GM21447 (cell line): ENCODE results near the gene LIMA1.
A peak's percentile ranks its signal among the peaks of the same experiment; 100 is the strongest.
"Not testable (repeated sequence)": the region's sequence is repeated elsewhere in the genome, so short reads cannot be mapped to it uniquely, and the experiment has no call there.

Source experiments
- ATAC-seq: cut with Tn5 transposase; IDR thresholded peaks from one replicate; pipeline ENCODE4 v1.9.1; 2021; ENCODE audit not compliant: unreplicated experiment

Gene LIMA1

DNA sequence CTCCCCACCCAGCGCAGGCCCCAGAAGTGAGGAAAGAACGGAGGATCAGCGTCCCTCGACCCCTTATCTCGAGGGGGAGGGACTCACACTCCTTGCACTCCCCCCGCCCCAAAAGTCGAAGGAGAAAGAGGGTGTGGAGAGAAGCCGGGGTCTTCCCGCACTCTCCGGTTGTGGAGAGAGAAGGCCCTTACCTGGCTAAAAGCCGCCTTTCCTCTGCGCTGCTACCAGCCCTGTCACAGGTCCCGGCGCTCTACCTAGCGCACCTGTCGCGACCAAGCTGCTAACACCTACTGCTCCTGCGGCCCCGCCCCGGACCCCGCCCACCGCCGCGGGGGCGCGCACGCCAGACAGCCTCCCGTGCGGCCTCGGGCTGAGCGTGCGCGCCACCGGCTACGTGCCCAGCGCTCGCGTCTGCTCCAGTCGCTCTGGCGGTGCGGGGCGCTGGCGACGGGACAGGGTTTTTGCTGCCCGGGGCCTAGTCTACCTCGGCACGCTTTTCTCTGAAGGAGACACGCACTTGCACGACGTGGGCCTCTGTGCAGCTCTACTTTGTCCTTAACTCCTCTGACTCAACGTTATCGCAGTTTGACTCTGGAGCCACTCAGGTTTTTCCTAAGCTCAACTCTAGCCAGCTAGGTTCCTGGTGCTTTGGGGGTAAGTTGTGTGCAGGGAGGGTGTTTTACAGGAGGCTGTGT, at the start of gene LIMA1:
Gene LIMA1, minus strand, starts transcription at position 292 of the 695 bp plus-strand sequence. CDS start 34,769 bp downstream, outside the sequence.
- peak; percentile 85 for ATAC-seq

DNA sequence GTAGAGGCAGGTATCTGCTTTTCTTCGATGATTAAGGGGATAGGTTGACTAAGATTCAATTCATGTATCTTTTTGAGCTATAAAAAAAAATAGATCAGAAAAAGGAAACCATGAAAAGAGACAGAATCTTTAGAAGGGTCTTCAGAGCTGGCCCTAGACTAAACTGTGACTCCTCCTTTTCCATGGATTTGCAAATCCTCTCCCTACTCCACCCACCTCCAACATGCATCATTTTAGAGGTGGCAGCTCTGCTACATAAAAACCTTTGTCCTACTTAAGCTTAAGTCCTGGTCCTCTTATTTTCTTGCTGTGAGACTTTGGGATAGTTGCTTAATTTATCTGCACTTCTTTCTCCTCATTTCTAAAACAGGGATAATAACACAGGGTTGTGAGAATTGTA, 48.4 kb upstream of the LIMA1 start:
- ATAC-seq, result no peak

DNA sequence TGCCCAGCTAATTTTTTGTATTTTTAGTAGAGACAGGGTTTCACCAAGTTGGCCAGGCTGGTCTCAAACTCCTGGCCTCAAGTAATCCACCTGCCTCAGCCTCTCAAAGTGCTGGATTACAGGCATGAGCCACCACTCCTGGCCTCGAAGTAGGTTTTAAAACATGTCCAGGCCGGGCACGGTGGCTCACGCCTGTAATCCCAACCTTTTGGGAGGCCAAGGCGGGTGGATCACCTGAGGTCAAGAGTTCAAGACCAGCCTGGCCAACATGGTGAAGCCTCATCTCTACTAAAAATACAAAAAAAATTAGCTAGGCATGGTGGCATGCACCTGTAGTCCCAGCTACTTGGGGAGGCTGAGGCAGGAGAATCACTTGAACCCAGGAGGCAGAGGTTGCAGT, 45.3 kb upstream of the LIMA1 start:
- not testable (repeated sequence) for ATAC-seq

DNA sequence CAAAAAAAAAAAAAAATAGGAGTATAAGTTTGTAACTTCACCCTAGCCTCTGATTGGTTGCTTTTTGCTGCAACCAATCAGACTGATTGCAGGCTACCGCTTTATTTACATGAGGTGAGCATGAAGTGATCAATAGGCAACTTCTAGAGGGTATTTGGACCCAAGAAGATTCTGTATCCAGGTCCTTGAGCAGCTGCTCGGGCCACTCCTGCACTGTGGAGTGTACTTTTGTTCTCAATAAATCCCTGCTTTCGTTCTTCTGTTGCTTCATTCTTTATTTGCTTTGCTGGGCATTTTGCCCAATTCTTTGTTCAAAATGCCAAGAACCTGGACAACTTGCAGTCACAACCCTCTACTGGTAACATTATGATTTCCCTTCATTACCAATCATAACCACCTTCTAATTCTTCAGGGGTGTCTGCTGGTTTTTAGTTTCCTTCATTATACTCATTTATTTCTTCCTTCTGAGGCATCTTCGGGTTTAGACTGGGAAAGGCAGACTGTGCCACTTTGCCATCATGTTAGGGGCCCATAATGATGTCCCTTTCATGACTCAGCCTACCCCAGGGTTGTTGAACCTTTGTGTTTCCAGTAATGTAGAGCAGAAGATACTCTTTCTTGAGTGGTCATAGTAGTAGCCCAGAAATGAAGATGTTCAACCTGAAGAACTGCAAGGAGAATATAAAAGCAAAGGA, 43.4 kb upstream of the LIMA1 start:
- ATAC-seq, result no peak

DNA sequence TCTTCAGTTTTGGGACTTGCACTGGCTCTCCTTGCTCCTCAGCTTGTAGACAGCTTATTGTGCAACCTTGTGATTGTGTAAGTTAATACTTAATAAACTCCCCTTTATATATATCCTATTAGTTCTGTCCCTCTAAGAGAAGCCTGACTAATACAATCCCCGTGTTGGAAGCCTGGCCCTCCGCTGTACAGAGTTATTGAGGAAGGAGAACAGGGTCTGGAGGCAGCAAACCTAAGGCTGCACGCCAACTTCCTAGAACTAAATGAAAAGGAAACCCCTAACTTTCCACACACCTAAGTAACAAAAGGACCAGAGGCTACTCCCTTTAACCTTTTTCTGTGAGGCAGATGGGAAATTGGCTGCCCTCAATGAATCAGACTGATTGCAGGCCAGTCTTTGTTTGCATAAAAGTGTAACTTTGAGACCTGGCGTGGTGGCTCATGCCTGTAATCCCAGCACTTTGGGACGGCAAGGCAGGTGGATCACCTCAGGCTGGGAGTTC, 42.6 kb upstream of the LIMA1 start:
- no peak for ATAC-seq

DNA sequence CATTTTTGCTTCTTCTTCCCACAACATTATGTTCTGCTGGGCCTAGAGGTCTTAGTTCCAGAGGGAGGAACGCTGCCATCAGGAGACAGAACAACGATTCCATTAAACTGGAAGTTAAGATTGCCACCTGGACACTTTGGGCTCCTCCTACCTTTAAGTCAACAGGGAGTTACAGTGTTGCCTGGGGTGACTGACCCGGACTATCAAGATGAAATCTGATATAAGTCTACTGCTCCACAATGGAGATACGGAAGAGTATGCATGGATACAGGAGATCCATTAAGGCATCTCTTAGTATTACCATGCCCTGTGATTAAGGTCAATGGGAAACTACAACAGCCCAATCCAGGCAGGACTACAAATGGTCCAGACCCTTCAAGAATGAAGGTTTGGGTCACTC, 41.5 kb upstream of the LIMA1 start:
- ATAC-seq, result not testable (repeated sequence)

DNA sequence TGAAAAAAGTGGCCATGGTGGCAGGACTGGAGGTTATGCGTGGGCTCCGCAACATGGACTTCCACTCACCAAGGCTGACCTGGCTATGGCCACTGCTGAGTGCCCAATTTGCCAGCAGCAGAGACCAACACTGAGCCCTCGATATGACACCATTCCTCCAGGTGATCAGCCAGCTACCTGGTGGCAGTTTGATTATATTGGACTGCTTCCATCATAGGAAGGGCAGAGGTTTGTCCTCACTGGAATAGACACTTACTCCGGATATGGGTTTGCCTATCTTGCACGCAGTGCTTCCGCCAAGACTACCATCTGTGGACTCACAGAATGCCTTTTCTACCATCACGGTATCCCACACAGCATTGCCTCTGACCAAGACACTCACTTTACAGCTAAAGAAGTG, 40.8 kb upstream of the LIMA1 start:
- ATAC-seq, result not testable (repeated sequence)

DNA sequence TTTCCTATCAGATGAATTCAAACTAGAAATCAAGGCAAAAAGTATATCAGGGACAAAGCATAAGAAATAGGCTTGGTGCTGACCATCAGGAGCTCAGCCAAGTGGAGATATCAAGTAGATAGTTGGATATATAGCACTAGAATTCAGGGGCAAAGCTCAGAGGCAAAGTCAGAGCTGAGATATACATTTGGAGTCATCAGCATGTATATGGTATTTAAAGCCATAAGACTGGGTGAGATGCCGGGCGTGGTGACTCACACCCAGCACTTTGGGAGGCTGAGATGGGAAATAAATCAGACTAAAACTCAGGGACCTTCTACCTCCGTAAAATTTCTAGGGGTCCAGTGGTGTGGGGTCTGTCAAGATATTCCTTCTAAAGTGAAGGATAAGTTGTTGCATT, 38.9 kb upstream of the LIMA1 start:
- no peak for ATAC-seq

DNA sequence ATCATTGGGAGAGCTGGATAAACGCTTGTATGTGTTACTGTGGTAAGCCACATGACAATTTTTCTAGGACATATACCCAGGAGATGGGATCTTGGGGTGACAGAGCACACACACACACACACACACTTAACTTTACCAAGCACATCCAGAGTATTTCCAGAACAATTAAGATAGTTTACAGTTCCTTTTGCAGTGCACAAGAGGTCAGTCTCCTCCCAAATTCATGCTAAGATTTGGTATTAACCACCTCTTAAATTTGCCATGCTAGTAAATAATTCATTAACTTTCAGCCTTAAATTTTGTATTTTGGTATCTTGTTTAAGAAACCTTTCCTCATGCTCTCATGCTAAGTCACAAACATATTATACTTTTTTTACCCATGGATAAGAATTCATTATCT, 33.9 kb upstream of the LIMA1 start:
- no peak for ATAC-seq

DNA sequence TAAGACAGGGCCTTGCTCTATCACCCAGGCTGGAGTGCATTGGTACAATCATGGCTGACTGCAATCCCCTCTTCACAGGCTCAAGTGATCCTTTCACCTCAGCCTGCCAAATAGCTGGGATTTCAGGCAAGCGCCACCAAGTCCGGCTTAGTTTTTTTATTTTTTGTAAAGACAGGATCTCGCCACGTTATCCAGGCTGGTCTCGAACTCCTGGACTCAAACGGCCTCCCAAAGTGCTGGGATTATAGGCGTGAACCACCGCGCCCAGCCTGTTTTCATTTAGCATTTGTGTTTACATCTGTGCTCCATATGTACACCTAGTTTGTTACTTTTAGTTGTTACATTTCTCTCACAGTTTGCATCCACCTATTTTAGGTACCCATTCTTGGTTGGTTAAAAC, 32.5 kb upstream of the LIMA1 start:
- ATAC-seq, result no peak

DNA sequence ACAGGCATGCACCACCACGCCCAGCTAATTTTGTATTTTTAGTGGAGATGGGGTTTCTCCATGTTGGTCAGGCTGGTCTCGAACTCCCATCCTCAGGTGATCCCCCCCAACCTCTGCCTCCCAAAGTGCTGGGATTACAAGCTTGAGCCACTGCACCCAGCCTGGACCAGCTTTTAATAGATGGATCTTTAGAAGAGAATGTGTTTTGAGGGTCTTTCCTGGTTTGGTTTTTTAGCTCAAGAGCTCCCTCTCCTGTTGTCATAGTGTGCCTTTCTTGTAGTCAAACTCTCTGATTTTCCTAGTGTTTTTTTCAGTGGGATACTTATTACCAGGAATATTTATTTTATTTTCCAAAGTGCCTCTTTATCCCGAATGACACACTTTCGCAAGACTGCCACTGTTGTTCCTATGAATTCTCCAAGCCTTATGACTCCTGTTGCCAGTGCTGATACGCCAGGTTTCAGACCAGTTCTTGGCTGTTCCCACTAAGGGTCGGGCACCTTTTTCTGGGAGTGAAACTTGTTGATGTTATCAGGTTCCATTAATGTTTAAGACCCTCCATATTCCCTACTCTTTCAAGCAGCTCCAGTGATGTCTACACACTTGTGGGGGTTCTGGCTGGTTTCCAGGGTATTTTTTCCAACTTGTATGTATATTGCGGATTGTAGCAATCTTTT, 31.5 kb upstream of the LIMA1 start:
- no peak for ATAC-seq

DNA sequence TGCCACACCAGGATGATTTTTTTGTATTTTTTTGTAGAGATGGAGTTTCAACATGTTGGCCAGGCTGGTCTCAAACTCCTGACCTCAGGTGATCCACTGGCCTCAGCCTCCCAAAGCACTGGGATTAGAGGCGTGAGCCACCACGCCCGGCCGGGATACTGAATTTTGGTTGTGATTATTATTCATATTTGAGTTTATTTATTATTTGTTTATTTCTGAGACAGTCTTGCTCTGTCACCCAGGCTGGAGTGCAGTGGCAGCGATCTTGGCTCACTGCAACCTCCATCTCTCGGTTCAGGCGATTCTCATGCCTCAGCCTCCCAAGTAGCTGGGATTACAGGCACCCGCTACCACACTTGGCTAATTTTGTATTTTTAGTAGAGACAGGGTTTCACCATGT, 30.7 kb upstream of the LIMA1 start:
- not testable (repeated sequence) for ATAC-seq

DNA sequence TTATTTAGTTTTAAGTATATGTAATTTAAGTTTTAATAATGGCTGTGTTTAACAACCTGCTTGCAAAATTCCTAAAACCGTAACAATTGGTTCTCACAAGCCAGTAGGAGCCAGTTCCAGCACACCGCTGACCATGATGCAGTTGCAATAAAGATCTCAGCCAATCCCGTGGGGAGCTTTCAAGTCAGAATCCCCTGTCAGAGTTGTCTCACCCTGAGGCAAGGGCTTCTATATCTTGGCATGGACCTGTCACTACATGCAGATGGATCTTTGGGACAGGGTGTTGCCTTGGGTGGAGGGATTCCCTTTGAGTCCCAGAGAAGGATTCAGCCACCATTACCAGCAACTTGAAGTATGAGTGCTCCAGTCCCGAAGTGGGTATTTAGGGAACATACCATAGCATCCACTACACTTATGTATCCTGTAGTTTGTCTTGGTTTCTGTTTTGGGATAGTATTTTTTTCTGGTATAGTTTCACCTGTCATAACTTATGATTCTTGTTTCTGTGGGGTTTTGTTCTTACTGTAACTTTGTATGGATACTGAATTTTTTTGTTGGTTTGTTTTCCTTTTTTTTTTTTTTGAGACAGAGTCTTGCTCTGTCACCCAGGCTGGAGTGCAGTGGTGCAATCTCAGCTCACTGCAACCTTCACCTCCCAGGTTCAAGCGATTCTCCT, 30.1 kb upstream of the LIMA1 start:
- ATAC-seq, result no peak

DNA sequence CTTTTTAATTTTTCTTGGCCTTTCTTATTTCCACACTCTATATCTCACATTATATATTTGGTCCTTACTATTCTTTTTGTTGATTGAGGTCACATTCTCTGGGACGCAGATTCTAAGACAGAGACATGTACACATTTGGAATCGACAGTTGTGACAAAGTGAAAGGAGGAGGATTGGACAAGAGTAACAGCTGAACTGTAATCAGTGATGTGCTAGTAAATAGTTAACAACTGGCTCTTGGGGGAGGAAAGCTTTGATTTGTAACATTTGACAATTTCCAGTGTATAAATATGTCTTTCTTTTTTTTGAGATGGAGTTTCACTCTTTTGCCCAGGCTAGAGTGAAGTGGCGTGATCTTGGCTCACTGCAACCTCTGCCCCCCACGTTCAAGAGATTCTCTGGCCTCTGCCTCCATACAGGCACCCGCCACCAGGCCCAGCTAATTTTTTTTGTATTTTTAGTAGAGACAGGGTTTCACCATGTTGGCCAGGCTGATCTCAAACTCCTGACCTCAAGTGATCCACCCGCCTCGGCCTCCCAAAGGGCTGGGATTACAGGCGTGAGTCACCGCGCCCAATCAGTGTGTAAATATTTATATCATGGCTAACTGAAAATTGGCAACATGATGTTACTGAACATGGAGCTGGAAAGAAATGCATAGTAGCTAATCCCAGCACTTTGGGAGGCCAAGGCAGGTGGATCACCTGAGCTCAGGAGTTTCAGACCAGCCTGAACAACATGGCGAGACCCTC, 28.7 kb upstream of the LIMA1 start:
- ATAC-seq, result not testable (repeated sequence)

DNA sequence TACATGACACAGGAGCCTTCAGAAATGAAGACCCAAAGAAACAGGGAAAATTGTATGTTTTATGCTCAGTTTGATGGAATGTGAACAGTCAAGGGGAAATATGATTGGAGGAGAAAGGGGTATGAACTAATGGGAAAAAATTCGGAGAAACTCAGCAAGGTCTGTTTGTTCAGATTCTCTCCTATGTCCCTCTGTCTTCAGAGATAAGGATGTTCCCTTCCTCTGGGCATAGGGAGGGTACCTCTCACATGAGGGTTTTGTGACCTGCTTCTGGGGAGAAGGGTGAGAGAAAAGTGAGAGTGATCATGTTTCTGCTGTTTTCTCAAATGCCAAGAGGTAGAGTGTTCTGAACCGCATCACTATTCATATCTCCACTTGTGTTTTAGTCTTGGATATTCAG, 26.6 kb upstream of the LIMA1 start:
- ATAC-seq, result no peak

DNA sequence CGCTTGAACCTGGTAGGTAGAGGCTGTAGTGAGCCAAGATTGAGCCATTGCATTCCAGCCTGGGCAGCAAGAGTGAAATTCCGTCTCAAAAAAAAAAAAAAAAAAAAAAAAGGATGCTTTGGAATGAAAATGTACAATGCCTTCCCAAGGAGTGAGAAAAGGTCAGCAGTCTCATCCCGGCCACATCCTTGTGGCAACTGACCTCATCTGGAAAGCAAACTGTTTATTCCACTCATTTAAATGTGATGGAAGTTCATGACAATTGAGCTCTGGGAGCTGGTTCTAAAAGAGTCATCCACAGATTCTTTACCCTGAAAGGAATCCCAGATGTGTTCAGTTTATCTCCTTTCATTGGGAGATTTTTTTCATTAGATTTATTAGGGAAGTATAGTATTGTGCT, 19.4 kb upstream of the LIMA1 start:
- no peak for ATAC-seq

DNA sequence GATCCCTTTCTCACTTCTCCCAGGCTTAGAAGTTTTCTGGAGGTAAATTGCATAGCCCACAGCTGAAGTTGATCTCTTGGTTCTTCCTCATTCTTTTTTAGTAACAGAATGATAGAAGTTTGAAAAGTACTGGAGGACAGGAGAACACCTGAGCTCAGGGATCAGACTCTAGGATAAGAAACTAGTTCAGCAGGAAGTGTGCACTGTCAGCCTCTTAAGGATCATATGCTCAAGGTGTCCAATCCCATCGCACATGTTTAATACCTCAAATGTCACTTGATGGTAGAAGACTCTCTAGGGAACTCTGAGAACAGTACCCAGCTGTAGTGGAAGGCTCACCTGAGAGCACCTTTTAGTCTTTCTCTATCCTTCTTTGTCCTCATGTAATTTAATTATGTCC, 14.7 kb upstream of the LIMA1 start:
- ATAC-seq, result no peak

DNA sequence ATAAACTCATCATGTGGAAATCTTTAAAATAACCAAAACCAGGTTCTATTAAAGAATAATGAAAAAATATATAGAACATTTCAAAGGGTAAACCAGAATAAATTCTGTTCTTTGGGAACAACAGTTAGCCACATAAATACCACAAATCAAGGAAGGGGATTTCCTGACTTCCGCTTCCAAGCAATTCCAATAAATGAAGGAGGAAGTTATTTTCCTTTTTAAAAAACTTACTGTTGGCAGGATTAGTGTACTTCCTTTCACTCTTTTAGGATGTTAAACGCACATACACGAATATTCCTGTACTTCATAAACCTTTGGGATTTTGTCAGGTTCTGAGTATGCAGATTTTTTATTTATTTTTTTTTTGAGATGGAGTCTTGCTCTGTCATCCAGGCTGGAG, 13.7 kb upstream of the LIMA1 start:
- ATAC-seq, result no peak

DNA sequence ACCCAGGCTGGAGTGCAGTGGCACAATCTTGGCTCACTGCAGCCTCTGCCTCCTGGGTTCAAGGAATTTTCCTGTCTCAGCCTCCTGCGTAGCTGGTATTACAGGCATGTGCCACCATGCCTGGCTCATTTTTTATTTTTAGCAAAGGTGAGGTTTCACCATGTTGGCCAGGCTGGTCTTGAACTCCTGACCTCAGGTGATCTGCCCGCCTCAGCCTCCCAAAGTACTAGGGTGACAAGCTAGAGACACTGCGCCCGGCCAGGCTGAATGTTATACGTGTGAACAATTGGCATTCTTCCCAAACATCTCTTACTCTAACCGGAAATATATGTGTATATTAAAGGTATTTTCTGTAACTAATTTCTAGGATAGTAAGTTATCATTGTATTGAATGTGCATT, 13.2 kb upstream of the LIMA1 start:
- no peak for ATAC-seq

DNA sequence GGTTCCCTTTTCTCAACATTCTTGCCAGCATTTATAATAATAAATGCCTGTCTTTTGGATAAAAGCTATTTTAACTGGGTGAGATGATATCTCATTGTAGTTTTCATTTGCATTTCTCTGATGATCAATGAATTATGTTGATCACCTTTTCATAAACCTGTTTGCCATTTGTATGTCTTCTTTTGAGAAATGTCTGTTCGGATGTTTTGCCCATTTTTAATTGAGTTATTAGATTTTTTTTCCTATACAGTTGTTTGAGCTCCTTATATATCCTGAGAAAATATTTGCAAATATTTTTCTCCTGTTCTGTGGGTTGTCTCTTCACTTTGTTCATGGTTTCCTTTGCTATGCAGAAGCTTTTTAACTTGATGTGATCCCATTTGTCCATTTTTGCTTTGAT, 8.1 kb upstream of the LIMA1 start:
- no peak for ATAC-seq

DNA sequence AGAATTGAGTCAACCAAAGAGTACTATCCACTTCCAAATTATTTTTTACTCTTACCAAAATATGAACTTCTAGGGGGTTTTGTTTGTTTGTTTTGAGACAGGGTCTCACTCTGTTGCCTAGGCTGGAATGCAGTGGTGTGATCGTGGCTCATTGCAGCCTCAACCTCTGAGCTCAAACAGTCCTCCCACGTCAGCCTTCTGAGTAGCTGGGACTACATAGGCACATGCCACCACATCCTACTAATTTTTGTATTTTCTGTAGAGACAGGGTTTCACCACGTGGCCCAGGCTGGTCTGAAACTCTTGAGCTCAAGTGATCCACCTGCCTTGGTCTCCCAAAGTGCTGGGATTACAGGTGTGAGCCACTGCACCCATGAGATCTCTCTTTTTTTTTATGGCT, 7.4 kb upstream of the LIMA1 start:
- not testable (repeated sequence) for ATAC-seq
